GM12878 (cell line): ENCODE measurements around the gene RFX5. TPM values are rescaled to one million over a fixed set of nuclear protein-coding genes. Genes with fewer than 3 reads are reported as not detected.

Source experiments
- BCL3 ChIP-seq: IDR thresholded peaks from 2 replicates; pipeline ENCODE4 v1.6.1; 2011; ENCODE audit warnings: borderline replicate concordance, low read depth, mild to moderate bottlenecking, moderate library complexity, low read length; ENCODE audit not compliant: insufficient read depth, poor library complexity, severe bottlenecking
- IKZF2 ChIP-seq, 2 experiments: fragments of 450-650 bp; IDR thresholded peaks; 2 replicates each; pipeline ENCODE4 v1.6.1; 2017; ENCODE audit warnings: mild to moderate bottlenecking in 2 of 2, moderate library complexity in 2 of 2
- IRF4 ChIP-seq: IDR thresholded peaks from 2 replicates; pipeline ENCODE4 v1.6.1; 2011; ENCODE audit warnings: low read depth, low read length
- JUNB ChIP-seq: IDR thresholded peaks from 2 replicates; pipeline ENCODE4 v1.6.1; 2016; ENCODE audit warnings: antibody characterized with exemption, mild to moderate bottlenecking
- JUND ChIP-seq: IDR thresholded peaks from 2 replicates; pipeline ENCODE4 v1.6.1; 2012; ENCODE audit warnings: low read depth, mild to moderate bottlenecking, low read length, improper control_type of control experiment, moderate library complexity
- MTA3 ChIP-seq: IDR thresholded peaks from 2 replicates; pipeline ENCODE4 v1.6.1; 2012; ENCODE audit warnings: low read length, inconsistent platforms, borderline replicate concordance
- MXI1 ChIP-seq: fragments of 150-350 bp; IDR thresholded peaks from 2 replicates; pipeline ENCODE4 v1.6.1; 2011; ENCODE audit warnings: low read depth, mild to moderate bottlenecking, inconsistent platforms, low read length, improper control_type of control experiment
- MYC ChIP-seq: IDR thresholded peaks from 2 replicates; pipeline ENCODE4 v1.6.1; 2011; ENCODE audit warnings: mild to moderate bottlenecking, low read length, moderate library complexity, inconsistent platforms; ENCODE audit not compliant: insufficient read depth, insufficient replicate concordance, insufficient read length, severe bottlenecking
- NFIC ChIP-seq: IDR thresholded peaks from 2 replicates; pipeline ENCODE4 v1.6.1; 2012; ENCODE audit warnings: low read depth, mild to moderate bottlenecking, inconsistent platforms, low read length, moderate library complexity
- PRDM15 ChIP-seq: fragments of 450-650 bp; formaldehyde crosslinking; IDR thresholded peaks from 2 replicates; pipeline ENCODE4 v1.4.0; 2020; ENCODE audit warnings: mild to moderate bottlenecking, moderate library complexity
- RAD21 ChIP-seq: IDR thresholded peaks from 2 replicates; pipeline ENCODE4 v1.6.1; 2011; ENCODE audit warnings: mild to moderate bottlenecking, low read depth, low read length, moderate library complexity; ENCODE audit not compliant: insufficient read depth
- SMAD5 ChIP-seq: IDR thresholded peaks from 2 replicates; pipeline ENCODE4 v1.6.1; 2016; ENCODE audit warnings: antibody characterized with exemption, low read depth
- STAT3 ChIP-seq: IDR thresholded peaks from 2 replicates; pipeline ENCODE4 v1.6.1; 2011; ENCODE audit warnings: low read depth, low read length, improper control_type of control experiment
- USF1 ChIP-seq: IDR thresholded peaks from 2 replicates; pipeline ENCODE4 v1.6.1; 2011; ENCODE audit warnings: borderline replicate concordance, low read depth, mild to moderate bottlenecking, moderate library complexity, mixed read lengths, low read length; ENCODE audit not compliant: insufficient read depth; ENCODE audit errors: extremely low read length
- USF2 ChIP-seq: IDR thresholded peaks from 2 replicates; pipeline ENCODE4 v1.6.1; 2011; ENCODE audit warnings: low read depth, low read length, improper control_type of control experiment, borderline replicate concordance
- YBX1 ChIP-seq: fragments of 450-650 bp; IDR thresholded peaks from 2 replicates; pipeline ENCODE4 v1.6.1; 2016; ENCODE audit warnings: antibody characterized with exemption
- ZNF384 ChIP-seq: IDR thresholded peaks from 2 replicates; pipeline ENCODE4 v1.6.1; 2012; ENCODE audit warnings: low read depth, mild to moderate bottlenecking, low read length, improper control_type of control experiment, borderline replicate concordance
- polyA plus RNA-seq, 11 experiments: library from polyadenylated mRNA; depleted of rRNA in 4 of 11; unstranded in 6 of 11; stranded (reverse) in 5 of 11; fragments of >200 nt; fragmentation: Nextera tagmentation in 4 of 11; fragmentation: Illumina TruSeq in 1 of 11; extraction: Ambion mirVana in 4 of 11; extraction: Trizol in 1 of 11; gene quantifications; 1 replicate in 1 of 11; 2 replicates in 10 of 11; pipeline versions ENCODE4 v1.2.1 to v1.2.3, GENCODE V29; 2011 to 2016; ENCODE audit warnings: inconsistent platforms in 2 of 11, missing spikeins in 2 of 11, low read depth in 1 of 11
- total RNA-seq, 4 experiments: library from RNA; depleted of rRNA in 3 of 4; stranded (reverse); fragments of >200 nt in 3 of 4; fragmentation: Illumina TruSeq in 1 of 4; extraction: Trizol in 1 of 4; gene quantifications; 2 replicates each; pipeline versions ENCODE4 v1.2.1 to v1.2.3, GENCODE V29; 2013 to 2021
- TF ChIP-seq, protein P1 (sequence below): fragments of 450-650 bp; IDR thresholded peaks from 2 replicates; pipeline ENCODE4 v1.6.1; 2016; ENCODE audit warnings: mild to moderate bottlenecking, moderate library complexity, borderline replicate concordance

The RFX5 gene
- total and polyA plus RNA-seq, 10 of the 15 experiments (the other 5 are each of a cell fraction or from before 2014, with no cell fraction given) = 14.1 to 198 (median 124) TPM

DNA sequence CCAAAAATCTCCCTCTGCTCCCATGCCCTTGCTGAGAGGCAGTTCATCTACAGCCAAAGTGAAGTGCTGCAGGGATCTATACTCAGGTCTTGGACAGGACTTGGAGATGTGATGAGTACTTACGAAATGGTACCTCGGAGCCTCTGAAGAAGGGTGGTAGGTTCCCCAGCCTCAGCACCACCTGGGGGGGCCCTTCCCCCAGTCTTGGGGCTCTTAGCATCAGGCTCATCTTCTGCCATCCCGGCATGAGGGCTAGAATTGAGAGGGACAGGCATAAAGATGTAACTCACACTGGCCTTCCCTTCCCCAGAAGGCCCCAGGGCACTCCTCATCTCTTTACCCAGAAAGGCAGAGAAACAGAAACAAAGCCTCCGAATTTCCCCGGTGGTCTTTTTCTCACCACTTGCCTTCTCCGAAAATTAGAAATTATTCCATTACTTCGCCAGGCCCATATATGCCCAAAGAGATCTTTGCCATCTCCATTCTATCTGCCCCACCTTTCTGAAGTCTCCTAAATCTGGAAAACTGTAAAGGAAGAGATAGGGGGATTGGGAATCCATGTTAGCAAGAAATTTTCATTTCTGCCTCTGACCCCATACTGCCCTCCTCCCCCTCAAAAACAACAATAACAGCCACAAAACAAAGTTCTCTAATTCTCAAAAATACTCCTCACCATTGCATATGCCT is 827 bp downstream of the RFX5 start (continued):
- TF ChIP-seq USF1 = no peak
- 0 out of 2 replicates have a peak, but pooled peaks have one; percentile 4 for TF ChIP-seq NFIC
- peak; percentile 26; the same call in 1 of the 2 replicates for TF ChIP-seq RAD21
- no peak for TF ChIP-seq BCL3
- no peak for TF ChIP-seq STAT3
- TF ChIP-seq IRF4 = no peak
- TF ChIP-seq MXI1 = no peak
- 0 out of 2 replicates have a peak, but pooled peaks have one; percentile 27 for TF ChIP-seq SMAD5
- no peak for TF ChIP-seq PRDM15 (CRISPR knock-in tag)
- no peak for TF ChIP-seq USF2
- no peak for TF ChIP-seq YBX1
- no peak for TF ChIP-seq IKZF2 (IDR thresholded peaks at IDR 0.05)
- no peak for TF ChIP-seq MYC
- TF ChIP-seq JUNB = no peak
- no peak for TF ChIP-seq ZNF384
- TF ChIP-seq, protein P1, sequence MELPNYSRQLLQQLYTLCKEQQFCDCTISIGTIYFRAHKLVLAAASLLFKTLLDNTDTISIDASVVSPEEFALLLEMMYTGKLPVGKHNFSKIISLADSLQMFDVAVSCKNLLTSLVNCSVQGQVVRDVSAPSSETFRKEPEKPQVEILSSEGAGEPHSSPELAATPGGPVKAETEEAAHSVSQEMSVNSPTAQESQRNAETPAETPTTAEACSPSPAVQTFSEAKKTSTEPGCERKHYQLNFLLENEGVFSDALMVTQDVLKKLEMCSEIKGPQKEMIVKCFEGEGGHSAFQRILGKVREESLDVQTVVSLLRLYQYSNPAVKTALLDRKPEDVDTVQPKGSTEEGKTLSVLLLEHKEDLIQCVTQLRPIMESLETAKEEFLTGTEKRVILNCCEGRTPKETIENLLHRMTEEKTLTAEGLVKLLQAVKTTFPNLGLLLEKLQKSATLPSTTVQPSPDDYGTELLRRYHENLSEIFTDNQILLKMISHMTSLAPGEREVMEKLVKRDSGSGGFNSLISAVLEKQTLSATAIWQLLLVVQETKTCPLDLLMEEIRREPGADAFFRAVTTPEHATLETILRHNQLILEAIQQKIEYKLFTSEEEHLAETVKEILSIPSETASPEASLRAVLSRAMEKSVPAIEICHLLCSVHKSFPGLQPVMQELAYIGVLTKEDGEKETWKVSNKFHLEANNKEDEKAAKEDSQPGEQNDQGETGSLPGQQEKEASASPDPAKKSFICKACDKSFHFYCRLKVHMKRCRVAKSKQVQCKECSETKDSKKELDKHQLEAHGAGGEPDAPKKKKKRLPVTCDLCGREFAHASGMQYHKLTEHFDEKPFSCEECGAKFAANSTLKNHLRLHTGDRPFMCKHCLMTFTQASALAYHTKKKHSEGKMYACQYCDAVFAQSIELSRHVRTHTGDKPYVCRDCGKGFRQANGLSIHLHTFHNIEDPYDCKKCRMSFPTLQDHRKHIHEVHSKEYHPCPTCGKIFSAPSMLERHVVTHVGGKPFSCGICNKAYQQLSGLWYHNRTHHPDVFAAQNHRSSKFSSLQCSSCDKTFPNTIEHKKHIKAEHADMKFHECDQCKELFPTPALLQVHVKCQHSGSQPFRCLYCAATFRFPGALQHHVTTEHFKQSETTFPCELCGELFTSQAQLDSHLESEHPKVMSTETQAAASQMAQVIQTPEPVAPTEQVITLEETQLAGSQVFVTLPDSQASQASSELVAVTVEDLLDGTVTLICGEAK = 0 out of 2 replicates have a peak, but pooled peaks have one; percentile 38
- TF ChIP-seq JUND = no peak
- 0 out of 2 replicates have a peak, but pooled peaks have one; percentile 40 for TF ChIP-seq MTA3
